Subcutaneous adipose tissue (tissue), 4 donors: ENCODE data around the gene ATP9B. TPM values are rescaled to one million over a fixed set of nuclear protein-coding genes. Genes with fewer than 3 reads are reported as not detected.

Source experiments
- total RNA-seq, 4 donors: library from RNA; depleted of rRNA; stranded (reverse); fragments of >200 nt; gene quantifications; one replicate each; pipeline ENCODE4 v1.1.0, GENCODE V29; 2016
- TF ChIP-seq, protein P1 (sequence below): fragments of 450-650 bp; IDR thresholded peaks from one replicate; pipeline ENCODE4 v1.5.1; 2016; ENCODE audit warnings: low read depth, mild to moderate bottlenecking, control low read depth, antibody characterized with exemption, moderate library complexity

Gene ATP9B
- total RNA-seq, 4 donors from 2014 or later: 38.8 to 58.5 (median 45.3) TPM

DNA sequence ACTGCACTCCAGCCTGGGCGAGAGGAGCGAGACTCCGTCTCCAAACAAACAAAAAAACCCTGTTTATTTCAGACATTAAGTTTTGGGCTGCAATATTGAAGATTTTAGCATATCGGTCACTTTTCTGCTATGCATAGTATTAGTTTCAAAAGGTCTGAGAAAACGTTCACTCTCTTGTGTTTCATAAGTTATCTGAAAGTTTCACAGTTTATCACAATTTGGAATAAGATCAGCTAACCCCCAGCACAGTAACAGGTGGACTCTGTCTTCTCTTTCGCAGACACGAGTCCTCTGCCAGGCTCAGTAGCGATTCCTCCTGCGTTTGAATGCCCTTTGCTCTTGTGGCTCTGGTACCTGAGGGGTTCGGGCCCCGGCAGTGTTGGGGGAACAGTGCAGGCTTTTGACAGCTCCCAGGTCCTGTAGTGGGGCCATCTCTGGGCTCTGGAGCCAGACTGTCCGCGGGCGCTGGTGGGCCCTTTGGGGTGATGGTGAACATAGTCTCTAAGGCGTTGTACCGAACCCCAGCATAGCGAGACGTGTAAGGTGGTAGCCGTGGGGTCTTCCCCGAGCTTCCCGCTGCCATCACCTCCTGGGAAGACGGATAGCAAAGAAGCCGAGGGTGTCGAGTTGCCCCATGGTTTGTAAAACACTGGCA, 347.0 kb downstream of the ATP9B start:
- TF ChIP-seq, protein P1, sequence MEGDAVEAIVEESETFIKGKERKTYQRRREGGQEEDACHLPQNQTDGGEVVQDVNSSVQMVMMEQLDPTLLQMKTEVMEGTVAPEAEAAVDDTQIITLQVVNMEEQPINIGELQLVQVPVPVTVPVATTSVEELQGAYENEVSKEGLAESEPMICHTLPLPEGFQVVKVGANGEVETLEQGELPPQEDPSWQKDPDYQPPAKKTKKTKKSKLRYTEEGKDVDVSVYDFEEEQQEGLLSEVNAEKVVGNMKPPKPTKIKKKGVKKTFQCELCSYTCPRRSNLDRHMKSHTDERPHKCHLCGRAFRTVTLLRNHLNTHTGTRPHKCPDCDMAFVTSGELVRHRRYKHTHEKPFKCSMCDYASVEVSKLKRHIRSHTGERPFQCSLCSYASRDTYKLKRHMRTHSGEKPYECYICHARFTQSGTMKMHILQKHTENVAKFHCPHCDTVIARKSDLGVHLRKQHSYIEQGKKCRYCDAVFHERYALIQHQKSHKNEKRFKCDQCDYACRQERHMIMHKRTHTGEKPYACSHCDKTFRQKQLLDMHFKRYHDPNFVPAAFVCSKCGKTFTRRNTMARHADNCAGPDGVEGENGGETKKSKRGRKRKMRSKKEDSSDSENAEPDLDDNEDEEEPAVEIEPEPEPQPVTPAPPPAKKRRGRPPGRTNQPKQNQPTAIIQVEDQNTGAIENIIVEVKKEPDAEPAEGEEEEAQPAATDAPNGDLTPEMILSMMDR: no peak

DNA sequence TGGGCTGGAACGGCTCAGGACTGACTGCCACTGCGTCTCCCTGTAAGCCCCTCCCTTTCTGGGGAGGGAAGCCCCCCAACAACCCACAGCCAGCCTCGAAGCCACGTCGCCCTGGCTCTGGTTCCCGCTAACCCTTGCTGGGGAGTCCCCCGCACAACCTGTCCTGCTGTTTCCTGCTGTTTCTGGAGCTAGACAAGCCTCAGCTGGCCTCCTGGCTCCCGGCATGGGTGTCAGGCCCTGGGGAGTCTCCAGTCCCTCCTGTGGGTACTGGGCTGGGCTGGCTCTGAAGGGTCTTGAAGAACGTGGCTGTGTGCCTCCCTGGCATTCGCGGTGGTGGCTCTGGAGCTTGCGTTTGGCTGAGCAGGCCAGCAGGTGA, 347.5 kb downstream of the ATP9B start:
- TF ChIP-seq, protein P1: no peak

DNA sequence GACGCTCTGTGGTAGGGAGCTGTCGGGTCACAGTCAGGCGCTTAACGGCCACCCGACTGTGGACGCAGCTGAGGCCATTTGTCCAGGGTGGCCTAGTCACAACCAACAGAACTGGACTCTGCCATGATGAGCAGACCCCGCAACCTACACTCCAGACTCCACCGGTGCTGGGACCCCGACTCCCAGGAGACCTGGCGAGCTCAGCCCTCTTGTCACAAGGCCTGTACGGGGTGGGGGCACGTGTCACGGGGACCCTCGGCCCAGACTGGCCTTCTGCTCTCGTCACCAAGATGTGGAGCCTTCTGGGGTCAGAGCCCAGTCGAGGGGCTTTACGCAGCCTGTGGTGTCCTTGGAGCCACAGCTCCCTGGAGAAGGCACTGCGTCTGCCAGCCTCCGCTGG, 349.0 kb downstream of the ATP9B start:
- TF ChIP-seq, protein P1: no peak

DNA sequence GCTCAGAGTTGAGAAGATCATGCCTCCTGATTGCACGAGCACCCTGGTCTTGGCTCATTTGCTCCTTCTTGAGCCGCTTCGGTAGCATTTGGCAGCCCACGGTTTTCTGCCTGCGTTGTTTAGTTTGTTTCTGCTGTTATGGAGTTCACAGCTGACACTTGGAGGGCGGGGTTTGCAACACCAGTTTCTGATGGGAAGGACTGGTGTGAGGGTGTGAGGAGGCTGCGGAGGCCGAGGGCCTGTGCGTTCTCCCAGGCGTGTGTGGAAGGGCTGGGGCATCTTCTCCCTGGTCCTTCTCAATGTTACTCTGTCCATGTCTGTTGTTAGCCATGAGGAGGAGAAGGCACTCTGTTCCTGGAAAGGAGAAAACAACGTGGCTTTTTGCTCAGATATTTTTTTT, 349.4 kb downstream of the ATP9B start:
- TF ChIP-seq, protein P1: no peak

DNA sequence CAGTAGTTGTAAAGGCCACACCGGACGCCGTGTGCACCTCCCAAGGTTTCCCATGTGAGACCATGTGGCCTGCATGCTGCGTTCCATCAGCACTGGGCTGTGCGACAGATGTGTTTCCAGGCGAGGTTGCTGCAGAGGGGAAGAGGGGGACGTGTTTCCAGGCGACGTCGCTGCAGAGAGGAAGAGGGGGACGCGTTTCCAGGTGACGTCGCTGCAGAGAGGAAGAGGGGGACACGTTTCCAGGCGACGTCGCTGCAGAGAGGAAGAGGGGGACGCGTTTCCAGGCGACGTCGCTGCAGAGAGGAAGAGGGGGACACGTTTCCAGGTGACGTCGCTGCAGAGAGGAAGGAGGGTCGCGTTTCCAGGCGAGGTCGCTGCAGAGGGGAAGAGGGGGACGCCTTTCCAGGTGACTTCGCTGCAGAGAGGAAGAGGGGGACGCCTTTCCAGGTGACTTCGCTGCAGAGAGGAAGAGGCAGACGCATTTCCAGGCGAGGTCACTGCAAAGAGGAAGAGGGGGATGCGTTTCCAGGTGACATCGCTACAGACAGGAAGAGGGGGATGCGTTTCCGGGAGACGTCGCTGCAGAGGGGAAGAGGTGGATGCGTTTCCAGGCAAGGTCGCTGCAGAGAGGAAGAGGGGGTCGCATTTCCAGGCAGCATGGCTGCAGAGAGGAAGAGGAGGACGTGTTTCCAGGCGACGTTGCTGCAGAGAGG, 351.0 kb downstream of the ATP9B start:
- TF ChIP-seq, protein P1: no peak

DNA sequence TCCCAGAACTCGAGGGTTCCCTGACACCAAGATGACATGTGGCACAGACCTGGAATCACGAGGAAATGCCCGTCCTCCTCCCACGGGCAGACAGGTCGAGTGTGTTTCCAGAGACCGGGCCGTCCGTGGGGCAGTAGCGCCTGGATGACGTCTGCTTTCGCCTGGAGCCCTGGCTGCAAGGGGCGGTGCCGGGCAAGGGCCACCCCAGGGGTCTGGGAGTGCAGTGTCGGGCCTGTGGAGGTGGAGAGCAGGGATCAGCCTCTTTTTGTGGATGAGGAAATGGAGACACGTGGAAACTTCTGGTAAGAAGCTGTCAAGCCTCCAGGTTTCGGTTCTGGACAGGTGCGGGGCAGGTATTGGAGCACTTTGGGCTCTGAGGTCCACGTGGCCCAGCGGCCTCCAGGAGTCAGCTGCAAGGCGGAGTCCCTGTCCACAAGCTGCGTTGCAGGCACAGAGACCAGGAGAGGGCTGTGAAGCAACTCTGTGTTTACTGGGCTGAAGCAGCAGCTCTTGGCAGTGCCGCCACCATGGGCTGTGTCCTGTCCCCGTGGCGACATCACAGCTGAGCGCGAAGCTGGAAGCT, 352.2 kb downstream of the ATP9B start:
- TF ChIP-seq, protein P1: no peak

DNA sequence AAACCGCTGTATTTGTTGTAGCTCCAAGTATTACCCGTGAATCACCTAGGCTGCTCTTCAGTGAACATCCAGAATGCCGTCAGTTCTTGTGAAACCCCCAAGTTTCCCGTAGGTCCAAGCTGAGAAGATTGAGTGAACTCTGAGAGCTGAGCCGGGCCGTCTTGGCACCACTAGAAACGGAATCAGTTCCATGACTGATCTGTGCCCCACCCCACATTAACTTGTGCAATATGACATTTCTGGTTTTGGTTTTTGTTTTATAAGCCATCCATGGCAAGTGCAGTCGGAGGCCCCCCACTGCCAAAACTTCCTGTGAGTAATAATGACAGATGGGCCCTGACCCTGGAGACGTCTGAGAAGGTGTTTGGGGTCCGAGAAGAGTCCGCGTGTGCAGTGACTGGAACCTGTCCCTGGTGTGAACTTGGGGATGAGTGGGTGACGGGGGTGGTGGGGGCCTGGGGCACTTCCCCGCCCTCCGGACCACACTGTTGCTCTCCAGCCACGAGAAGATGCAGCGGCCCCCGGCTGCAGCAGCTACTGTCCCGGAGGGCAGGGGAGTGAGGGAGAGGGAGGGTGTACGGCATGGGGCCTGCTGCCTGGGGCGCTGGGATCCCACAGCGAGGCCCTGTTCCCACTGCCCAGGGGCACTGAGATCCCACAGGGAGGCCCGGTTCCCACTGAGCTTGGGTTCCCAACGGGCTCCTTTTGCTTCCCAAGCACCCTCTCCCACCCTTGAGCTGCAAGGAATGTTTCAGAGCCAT, 353.0 kb downstream of the ATP9B start:
- TF ChIP-seq, protein P1: no peak
